Urothelium cell line (cell line): ENCODE measurements around the gene OR2T11.
"Not testable (repeated sequence)": the region's sequence is repeated elsewhere in the genome, so short reads cannot be mapped to it uniquely, and the experiment has no call there.

ENCODE experiments used
- DNase-seq: peaks from one replicate; pipeline ENCODE4 v3.0.0; 2011; ENCODE audit warnings: low spot score, mixed read lengths
- FAIRE-seq: peaks from 2 replicates; lab custom pipeline; 2011; peaks lifted over from hg19 to GRCh38; lab: Jason Lieb, UNC

The OR2T11 gene, protein sequence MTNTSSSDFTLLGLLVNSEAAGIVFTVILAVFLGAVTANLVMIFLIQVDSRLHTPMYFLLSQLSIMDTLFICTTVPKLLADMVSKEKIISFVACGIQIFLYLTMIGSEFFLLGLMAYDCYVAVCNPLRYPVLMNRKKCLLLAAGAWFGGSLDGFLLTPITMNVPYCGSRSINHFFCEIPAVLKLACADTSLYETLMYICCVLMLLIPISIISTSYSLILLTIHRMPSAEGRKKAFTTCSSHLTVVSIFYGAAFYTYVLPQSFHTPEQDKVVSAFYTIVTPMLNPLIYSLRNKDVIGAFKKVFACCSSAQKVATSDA

DNA sequence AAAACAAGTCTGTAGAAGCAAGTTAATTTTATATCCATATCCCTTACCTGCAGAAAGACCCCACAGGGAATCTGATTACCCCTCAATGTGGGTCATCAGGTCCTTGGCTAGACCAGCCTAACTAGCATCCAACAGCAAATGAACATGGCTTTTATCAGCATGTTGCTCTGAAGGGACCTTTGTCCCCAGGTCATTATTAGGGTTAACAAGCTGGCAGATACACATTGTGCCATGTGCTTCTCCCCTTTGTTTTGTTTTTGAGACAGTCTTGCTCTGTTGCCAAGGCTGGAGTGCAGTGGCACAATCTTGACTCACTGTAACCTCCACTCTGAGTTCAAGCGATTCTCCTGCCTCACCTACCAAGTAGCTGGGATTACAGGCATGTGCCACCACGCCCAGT lies at the start of gene OR2T11:
OR2T11 (minus strand) TSS at position 101 of the 400 bp plus-strand sequence. CDS start 7,963 bp downstream, outside the sequence.
- peak; percentile 50 for FAIRE-seq
- not testable (repeated sequence) for DNase-seq

DNA sequence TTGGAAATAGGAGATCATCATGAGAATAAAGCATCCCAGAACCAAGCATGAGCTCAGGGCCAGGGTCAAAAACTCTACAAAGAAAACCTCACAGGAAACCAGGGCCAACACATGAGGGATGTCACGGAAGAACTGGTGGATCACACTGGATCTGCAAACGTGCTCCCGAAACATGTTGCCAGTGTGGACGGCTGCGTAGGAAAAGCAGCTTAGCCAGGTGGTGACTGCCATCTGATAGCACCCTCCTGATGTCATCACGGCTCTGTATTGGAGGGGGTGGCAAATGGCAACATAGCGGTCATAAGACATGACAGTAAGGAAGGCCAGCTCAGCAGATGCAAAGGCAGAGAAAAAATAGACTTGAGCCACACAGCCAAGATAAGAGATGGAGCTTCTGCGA lies 46.8 kb upstream of the OR2T11 start:
- FAIRE-seq (no peak), DNase-seq (no peak)

DNA sequence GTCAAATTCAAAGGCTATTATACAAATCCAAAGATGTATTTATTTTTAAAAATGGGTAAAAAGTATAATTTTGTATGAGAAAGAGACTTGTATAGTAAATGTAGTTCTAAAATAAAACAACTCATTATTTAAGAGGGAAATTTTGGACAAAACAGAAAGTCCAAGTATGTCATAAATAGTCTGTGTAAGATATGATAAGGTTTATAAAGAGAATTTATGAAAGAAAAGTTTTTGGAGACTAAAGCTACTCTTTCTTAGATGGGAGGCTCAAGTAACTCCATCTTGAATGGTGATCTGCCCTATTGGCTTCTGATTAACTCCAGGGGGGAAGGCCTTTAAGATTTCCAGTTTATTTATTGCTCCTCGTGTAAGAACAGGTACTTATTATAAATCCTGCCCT lies 35.1 kb upstream of the OR2T11 start:
- FAIRE-seq (no peak), DNase-seq (no peak)

DNA sequence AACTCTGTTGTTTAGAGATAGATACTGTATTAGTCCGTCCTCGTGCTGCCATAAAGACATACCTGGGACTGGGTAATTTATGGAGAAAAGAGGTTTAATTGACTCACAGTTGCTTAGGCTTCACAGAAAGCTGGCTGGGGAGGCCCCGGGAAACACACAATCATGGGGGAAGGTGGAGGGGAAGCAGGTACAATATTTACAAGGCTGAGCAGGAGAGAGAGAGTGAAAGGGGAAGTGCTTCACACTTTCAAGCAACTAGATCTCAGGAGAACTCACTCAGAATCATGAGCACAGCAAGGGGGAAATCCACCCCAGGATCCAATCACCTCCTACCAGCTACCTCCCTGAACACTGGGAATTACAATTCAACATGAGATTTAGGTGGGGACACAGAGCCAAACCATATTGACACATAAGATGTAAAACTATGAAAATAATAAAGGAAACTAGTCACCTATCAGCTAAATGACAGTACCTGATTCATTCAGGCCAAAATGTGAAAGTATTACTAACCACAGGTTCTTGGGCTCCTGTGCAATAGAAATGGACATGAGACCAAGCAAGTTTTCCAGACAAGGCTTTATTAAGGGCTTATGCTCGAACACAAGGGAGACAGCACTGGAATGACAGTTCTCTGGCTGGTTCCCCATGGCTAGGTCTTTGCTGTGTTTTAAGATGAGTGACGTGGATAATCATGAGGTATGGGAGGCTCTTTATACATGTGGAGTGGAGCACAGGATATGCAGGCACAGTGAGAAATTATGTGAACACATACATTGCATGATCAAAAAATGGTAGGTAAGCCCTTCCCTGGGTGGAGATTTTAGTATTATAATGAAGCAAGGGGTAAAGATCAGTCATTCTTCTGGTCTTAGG lies 28.8 kb upstream of the OR2T11 start:
- DNase-seq, FAIRE-seq: not testable (repeated sequence)

DNA sequence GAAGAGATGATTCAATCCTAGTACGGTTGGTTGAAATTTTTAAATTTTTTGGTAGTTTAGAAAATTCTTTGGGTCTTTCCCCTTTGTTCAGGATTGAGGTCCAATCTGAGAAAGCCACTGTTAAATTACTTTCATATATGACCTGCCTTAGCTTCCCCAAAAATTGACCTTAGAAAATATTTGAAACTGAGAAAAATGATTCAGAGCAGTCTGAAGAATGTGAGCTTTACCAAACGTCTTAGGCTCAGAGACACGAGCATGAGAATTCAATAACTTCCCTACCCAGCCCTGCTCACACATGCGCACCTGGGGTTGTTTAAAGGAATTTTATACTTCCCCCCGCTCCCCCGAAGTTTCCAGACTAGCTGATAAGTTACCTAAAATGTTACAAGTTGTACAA lies 21.9 kb upstream of the OR2T11 start:
- DNase-seq, FAIRE-seq: not testable (repeated sequence)

DNA sequence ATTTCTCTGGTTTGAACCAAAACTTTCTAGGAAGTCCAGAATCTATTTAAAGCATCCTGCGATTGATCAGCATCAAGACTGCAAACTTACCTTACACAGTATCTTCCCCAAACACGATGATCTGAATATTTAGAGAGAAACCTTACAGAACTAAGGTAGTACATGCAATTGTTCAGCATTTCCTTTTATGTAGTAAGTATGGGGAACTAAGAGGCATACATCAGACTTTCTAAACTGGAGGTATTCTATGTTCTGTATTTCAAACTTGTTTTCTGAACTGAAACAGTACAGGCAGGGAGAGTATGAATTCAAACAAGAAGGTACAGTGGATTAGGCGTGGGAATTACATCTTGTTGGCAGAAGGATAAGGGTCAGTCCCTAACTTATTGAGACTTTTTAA lies 20.5 kb upstream of the OR2T11 start, which contains the start of gene OR2T27:
OR2T27 (minus strand) TSS at position 175 of the 400 bp plus-strand sequence. CDS start 4,644 bp downstream, outside the sequence.
- FAIRE-seq, DNase-seq: not testable (repeated sequence)

DNA sequence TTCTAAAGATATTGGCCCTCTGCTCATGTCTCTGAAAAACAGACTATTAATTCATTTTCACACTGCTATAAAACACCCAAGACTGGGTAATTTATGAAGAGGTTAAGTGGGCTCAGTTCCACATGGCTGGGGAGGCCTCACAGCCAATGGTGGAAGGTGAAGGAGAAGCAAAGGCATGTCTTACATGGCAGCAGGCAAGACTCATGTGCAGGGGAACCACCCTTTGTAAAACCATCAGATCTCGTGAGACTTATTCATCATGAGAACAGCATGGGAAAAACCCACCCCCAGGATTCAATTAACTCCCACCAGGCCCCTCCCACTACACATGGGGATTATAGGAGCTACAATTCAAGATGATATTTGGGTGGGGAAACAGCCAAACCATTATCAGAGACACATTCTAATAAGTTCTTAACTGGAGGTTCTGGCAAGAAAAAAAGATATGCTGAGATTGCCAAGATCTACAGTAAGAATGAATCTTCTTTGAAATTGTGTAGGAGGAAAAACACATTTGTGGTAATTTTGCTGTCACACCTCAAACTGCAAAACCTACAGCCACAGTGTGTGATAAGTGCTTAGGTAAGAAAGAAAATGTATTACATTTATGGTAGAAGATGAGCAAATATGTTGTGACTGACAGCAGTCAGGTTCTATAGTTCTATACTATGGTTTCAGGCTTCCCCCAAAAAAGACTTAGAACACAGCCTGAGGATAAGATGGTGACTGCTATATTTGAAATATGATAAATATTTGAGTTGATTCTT lies 14.1 kb upstream of the OR2T11 start:
- DNase-seq, FAIRE-seq: not testable (repeated sequence)

DNA sequence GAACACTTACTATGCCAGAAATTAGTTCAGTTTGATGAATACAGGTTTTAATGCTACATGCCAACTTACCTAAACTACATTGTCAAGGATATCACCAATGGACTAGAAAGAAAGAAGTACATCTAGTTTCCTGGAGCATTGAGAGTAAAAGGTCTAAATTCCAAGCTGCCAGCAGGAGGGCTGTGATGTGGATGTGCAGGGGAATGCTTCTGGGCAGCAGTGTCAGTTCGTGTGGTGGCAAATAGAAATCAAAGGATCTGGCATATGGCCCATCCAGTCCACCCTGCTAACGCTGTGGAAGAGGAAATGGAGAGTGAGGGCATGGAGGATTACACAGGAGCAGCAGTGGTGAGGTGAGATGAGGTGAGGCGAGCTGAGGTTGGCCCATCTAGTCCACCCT lies 10.3 kb upstream of the OR2T11 start, which contains the start of gene OR2T35:
OR2T35 (minus strand) TSS at position 101 of the 400 bp plus-strand sequence. CDS start 6,020 bp downstream, outside the sequence.
- not testable (repeated sequence) for DNase-seq, FAIRE-seq

DNA sequence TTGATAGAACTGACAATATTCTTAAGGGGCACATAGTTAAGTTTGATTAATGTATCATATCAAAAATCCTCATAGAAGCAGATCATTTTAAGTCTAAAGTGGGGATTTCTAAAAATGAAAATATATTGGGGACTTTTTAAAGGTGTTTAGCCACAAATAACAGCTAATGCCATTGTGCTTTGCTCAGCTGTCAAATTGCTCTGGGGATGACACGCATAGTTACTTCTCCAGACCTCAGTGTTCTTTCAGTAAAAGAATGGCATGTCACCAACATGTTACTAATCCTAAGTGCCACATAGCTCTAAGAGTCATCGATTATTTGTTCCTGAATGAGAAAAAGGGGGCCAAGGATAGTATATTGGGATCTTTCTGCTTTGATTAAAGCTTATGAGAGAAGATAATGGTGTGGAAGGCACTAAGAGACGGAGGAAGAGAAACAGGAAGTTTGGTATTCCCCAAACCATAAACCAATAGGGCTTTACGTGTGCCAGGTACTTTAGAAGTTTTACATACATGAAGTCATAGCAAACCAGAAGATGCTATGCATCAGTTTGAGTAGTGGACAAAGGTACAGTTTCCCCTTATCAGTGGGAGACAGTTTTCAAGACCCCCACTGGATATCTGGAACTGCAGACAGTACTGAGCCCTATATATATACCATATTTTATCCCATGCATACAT lies 8.2 kb upstream of the OR2T11 start:
- not testable (repeated sequence) for FAIRE-seq, DNase-seq

DNA sequence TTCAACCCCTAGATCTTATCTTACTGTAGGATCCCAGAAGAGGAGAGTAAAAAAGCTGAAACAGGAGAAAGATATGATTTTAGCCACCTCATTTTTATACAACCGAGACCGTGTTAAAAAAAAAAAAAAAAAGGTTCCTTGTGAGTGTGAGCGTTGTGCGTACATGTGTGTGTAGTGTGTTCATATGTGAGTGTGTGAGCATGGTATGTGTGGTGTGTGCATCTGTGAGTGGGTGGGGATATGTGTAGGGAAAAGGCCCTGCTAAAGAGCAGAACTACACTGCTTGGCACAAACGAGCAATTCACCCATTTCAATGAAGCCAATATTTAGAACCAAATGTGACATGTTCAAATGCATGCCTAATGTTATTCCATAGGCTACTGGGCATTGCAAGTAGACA lies 6.7 kb upstream of the OR2T11 start:
- FAIRE-seq, DNase-seq: not testable (repeated sequence)

DNA sequence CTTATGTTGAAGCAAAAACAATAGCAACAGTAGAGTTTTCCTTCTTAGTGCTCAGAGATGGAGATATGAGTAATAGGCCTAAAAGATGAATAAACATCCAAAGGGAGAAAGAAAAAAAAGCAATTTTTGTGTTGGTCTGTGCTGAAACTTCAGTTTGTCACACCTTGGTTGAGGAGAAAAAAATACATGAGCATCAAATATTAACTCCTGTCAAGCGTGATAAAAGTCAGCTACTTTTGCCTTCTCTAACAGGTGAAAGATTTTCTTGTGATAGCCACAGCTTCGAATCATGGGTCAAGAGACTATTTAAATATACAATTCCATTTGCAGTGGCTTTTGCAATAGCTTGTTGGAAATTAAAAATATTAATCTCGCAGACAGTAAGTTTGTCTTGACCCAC lies 6.0 kb upstream of the OR2T11 start:
- FAIRE-seq, result not testable (repeated sequence)

DNA sequence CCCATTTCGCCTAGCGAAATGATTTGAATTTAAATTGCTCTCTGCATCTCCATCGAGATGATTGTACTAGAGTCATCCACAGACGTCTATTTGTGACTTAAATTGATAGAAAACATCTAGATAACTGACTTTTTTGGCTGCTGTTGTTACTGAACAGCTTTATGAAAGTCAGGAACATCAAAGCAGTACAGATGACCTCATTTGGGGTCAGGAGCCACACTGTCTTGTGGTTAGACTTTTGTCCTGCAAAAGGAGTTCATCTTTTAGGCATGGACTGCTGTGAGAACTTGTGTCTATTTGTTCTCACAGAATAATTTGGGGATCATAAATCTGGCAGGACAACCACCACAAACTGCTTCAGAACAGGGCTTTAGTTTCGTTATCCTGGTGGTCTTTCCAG lies 4.8 kb upstream of the OR2T11 start:
- not testable (repeated sequence) for DNase-seq, FAIRE-seq

More for the DNA sequence above, 6.0 kb upstream of the OR2T11 start:
- not testable (repeated sequence) for DNase-seq

DNA sequence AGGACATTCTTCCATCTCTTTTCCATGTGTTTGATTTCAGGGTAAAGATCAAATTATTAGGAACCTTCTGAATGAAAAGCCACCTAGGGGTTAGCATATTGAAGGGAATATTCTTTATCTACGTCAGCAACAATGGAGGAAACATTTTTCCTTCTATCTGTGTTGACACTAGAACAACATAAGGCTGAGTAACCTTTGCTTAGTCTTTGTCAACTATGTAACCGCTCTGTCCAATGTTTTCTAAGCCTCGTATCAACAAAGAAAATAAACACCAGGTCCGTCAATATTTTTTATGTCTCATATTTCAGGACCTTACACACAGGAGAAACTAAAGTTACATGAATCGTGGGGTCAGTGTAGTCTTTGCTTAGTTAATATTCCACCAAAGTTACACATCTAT lies 1.7 kb upstream of the OR2T11 start:
- not testable (repeated sequence) for DNase-seq, FAIRE-seq

DNA sequence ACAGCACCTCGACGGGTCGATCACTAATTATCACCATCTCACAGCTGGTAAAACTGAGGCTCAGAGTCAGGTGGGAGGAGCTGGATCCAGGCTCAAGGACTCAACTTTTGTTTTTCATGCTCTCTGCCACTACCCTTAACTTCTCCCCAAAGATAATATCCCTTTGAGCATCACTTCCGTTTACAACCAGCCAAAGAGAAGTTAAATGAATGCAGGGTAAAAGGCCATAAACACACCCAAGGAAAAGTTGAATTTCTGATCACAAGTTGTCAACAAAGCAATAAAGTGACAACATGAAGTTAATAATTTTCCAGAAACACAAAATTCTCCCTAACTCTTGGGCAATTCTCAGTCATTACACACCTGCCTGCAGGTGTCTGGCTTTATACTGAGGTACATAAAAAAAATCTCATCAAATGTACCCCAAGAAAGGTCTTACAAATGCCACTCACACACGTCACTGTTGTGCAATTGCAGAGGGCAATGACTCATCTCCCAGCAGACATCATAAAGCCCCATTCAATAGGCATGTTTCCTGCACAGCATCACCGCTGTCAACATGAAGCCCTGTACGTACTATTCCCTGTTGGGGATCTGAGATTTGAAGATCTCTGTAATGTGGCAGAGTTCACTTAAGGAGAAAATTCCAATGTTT lies 3.4 kb downstream of the OR2T11 start:
- FAIRE-seq, result no peak
- DNase-seq, result no peak

DNA sequence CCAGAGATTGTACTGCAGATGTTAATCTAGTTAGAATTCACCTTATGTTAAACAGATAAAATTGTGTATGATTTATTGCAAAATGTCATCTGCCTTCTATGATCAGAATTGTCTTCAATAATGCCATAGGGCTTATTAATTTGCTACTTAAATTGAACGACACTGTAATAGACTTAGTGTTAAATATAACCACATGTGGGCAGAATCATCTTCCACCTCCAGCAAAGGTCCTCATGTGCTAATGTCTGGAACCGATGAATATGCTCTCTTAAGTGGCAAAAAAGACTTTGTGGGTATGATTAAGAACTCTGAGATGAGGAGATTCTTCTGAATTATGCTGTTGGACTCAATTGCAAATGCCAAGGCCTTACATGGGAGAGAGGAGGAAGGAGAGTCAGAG lies 4.3 kb downstream of the OR2T11 start:
- DNase-seq (no peak), FAIRE-seq (no peak)

DNA sequence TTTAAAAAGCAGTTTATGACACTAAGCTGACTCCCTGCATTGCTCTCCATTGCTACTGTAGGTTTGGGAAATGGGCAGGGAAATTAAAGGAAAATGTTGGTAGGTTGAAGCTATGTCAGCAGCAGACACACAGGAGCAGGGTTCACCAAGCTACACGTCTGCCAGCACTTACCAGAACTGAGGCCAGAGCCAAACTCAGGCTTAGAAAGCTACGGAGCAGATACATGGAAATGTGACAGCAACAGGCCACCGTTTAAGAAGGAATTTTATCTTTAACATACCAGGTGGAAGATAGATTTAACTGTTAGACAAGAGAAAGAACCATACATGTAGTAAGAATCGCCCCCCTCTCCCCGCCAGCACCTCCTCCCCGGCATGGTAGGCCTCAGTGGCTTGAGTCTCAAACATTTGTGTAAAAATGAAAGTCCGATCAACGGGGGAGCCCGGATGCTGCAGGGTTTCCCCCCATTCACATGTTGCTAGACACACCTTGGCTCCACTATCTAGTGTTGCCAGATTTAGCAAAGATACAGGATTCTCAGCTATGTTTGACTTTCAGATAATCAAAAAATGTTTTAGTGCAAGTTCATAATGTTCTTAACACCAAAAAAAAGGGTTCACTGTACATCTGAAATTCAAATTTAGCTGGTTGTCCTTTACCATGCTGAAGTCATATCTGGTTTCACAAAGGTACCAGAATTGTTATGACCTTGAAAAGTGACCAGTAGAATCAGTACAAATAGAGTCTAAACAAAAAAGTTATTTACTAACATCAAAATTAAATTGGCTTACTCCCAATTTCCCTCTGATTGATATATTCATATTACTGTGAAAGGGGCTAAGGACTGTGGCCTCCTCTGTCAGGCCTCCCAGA lies 6.7 kb downstream of the OR2T11 start:
- DNase-seq (no peak), FAIRE-seq (no peak)

DNA sequence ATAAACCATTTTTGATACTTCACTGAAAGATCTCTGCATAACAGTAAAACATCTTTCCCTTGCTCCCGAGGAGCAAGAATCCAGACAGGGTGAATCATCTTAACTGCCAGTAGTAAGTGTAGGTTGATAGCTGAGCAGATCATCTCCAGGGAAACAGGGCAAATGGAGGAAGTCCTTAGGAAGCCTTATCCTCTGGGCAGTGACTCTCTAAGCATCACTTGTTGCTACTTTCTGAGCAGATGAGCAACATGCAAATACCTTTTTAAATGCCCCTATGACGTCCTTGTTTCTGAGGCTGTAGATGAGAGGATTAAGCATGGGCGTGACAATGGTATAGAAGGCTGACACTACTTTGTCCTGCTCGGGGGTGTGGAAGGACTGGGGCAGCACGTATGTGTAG lies 8.9 kb downstream of the OR2T11 start:
- DNase-seq, result no peak
- no peak for FAIRE-seq

DNA sequence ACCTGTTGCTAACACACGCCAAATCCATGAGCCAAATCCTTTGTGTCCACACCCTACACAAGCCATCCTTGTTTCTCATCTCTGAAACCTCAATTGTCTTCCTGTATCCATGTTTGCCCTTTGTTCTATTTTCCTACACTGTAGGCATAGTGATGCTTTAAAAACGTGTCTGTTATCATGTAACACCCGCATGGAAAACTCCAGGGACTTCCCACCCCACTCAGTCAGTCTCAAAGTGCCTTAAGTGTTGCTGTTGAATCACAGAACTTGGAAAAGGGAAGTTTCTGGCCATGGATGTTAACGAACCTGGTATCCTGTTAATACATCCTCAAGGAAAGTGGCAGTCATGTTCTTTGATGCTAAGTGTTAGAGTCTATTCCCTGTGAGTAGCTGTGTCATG lies 9.7 kb downstream of the OR2T11 start:
- no peak for DNase-seq
- FAIRE-seq, result no peak
